MV-4-11 (cell line): ENCODE results near the gene CMIP.
"Not testable (repeated sequence)": the region's sequence is repeated elsewhere in the genome, so short reads cannot be mapped to it uniquely, and the experiment has no call there.

Experiments used
- DNase-seq: peaks from one replicate; lab custom pipeline; 2025; lab: John Stamatoyannopoulos, UW

The CMIP gene

DNA sequence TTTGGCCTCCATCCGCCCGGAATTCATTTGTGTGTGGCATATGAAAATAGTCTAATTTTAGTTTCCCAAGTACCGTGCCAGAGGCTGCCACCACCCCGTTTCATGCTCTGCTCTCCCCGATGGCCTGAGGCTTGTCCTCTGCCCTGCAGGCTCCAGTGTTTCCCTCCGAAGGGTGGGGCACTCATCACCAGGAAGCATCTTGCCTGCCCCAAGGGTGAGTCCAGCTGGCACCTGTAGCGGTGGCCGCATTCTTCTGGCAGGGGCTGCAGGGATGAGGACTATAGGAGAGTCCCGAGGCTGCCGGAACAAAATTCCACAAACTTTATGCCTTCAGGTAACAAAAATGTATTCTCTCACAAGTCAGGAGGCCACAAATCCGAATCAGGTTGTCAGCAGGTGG lies 23.1 kb upstream of the CMIP start:
- DNase-seq, result no peak

DNA sequence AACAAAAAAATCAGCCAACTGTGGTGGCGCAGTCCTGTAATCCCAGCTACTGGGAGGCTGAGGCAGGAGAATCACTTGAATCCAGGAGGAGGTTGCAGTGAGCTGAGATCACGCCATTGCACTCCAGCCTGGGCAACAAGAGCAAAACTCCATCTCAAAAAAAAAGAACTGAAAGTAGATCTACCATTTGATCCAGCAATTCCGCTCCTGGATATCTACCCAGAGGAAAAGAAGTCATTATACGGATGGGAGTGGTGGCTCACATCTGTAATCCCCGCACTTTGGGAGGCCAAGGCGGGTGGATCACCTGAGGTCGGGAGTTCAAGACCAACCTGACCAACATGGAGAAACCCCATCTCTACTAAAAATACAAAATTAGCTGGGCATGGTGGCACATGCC lies 22.5 kb upstream of the CMIP start:
- not testable (repeated sequence) for DNase-seq

DNA sequence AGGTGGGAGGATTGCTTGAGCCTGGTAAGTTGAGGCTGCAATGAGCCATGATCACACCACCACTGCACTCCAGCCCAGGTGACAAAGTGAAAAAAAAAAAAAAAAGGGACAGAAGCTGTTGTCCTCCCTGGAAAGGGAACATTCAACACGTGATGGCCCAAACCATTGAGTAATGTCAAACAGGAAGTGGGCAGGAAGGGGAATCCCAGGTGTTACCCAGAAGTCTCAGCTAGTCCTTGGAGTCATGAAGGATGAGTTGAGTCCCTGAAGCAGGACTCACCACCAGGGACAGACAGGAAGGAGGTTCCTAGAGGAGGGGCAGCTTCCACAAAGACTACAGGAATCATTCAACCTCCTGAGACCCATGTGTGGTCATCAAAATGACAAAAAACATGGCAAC lies 19.8 kb upstream of the CMIP start:
- DNase-seq, result peak; percentile 44

DNA sequence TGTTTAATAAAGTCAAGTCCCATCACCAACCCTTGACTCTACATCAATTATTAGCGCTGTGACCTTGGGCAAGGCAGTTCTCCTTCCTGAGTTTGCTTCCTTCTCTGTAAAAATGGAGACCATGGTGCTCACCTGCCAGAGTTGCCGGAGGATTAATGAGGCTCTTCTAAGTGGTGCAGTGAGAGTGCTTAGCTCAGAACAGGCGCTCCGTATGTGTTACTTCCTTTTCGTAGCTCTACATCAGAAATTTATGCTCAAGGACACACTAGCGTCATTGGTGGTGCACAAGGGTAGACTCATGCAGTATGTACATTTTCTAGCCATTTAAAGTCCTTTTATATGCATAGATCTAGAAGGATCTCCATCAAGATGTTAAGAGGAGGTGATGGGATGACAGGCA lies 17.4 kb upstream of the CMIP start:
- DNase-seq, result no peak

DNA sequence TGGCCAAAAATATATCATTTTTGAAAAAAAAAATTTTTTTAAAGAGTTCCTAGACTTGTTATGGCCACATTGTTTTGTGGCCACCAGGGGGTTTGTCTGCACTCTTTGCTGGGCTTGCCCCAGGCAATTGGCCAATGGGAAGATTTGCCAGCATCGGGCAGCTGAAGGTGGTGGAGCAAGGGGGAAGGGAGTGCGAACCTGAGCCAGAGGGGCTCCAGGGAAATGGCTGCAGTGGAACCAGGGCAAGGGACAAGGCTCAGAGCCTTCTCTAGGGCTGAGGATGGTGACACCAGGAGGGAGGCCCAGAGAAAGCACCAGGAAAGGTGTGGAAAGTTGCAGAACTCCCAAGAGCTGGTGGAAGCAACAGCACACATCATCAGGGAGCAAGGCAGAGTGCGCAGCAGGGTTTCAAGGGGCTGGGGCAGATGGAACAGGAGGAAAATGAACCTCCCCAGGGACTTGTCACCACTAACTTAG lies 15.5 kb upstream of the CMIP start:
- DNase-seq, result peak; percentile 50

DNA sequence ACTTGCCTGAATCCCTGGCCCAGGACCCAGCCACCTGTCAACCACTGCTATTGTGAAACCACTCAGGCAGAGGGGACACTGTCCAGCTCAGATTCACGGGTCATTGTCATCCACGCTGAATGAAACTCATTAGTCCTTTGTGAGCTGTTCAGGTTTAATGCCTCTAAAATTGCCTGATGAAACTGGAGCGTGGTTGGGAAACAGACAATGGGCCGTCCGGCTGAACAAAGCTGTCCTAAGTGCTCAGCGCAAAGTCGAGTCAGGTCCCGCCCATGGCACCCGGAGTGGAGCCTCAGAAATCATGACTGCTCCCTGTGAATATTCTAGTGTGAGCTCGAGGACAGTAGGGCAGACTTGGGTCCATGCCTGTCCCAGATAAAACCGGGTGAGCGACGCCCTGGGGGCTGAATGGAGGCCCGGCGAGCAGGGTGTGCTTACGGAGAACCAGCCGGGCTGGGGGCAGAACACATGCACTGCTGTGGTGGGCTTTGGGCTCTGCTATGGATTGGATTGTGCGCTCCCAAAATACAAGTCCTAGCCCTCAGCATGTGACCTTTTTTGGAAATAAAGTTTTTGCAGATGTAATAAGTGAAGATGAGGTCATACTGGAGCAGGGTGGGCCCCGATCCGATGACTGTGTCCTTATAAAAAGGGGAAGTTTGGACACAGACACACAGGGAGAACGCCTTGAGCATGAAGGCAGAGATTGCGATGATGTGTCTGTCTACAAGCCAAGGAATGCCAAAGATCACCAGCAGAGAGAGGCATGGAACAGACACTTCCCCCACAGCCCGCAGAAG lies 12.9 kb upstream of the CMIP start:
- peak; percentile 84 for DNase-seq

DNA sequence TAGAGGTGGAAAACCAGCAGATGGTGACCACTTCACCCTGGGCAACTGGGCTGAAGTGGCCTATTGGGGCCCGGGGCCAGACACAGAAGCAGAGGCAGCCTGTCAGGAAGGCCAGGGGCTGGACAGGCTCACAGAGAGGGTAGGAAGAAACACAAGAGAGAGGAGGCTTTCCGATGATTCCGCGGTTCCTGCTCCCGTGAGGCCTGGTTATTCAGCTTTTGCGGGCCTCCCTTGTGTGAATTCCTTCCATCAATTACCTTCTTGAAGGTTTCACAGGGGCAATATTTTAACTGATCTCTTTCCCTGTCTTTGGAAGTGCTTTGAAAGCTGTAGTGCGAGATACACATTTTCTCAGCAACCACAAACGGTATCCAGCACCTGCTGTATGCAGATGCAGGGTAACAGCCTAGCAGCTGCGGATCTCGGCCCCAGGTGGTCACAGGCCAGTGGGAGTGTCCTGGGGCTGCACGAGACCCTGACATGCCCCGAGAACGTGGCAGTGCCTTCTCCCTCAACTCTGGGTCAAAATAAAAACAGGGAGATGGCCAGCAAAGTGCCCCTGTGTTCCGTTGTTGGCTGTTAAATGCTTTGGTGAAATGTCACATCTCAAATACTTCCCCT lies 11.6 kb upstream of the CMIP start:
- DNase-seq, result peak; percentile 49

DNA sequence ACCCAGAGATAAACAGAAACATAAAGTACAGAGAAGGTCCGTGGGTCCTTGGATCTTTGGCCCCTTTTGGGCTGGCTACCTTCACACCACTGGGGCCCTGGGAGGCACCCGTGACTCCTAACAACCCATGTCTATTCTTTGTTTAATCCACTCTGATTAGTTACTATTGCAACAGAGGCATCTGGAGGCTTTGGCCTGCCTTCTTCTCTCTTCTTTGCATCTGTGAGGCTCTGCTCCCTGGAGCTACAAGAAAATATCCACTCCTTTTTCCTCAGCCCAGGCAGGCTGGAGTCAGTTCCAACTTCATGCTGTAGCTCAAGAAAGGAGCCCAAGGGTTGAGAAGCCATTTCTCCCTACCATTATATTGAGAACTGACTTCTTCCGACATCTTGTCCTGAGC lies 9.5 kb upstream of the CMIP start:
- peak; percentile 15 for DNase-seq

DNA sequence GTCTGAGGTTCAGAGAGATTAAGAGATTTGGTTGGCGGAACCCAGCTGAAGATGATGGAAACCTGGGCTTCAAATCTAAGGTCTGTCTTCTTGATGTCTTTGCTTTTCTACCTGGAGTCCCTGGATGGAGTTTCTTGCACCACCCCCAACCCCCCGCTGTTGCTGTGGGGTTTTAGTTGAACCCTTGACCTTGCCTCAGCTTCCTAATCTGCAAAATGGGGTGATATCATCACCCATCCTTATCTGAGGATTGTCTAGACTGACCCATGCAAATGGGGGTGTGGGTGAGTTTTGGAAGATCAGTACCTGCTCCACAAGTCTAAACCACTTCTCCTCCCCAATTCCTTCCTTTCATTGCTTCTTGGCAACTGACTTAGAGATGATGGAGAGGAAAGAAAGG lies 9.0 kb upstream of the CMIP start:
- no peak for DNase-seq

DNA sequence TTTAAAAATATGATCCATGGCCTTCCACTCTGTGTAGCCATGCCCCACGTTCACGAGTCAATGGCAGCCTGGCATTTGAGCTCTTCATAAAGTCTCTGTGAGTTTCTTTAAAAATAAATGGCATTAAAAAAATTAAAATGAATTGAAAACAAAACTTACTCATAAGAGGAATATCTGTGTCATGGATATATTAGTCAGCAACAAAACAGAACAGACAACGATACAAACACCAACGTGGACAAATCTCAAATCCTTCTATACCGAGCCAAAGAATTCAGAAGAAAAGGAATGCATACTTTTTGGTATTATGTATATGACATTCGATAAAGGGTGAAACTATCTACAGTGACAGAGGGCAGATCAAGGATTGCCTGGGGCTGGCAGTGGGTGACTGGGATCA lies 8.2 kb upstream of the CMIP start:
- DNase-seq, result no peak

DNA sequence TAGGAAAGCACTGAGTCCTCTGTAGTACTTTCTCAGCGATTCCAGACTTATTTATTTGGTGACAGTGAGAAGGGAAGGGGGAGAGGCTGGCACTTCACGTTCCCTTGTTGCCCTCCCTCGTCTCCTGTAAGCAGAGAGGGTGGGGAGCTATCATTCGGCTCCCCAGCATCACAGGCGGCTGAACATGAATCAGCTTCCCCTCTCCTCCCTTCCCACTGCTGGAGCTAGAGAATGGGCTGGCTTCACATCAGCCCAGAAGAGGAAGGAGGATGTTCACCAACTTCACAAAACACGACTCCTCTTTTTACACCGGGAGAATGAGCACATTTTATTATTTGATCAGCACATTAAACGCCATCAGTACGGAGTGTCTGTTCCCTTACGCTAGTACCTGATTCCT lies 6.7 kb upstream of the CMIP start:
- peak; percentile 58 for DNase-seq

DNA sequence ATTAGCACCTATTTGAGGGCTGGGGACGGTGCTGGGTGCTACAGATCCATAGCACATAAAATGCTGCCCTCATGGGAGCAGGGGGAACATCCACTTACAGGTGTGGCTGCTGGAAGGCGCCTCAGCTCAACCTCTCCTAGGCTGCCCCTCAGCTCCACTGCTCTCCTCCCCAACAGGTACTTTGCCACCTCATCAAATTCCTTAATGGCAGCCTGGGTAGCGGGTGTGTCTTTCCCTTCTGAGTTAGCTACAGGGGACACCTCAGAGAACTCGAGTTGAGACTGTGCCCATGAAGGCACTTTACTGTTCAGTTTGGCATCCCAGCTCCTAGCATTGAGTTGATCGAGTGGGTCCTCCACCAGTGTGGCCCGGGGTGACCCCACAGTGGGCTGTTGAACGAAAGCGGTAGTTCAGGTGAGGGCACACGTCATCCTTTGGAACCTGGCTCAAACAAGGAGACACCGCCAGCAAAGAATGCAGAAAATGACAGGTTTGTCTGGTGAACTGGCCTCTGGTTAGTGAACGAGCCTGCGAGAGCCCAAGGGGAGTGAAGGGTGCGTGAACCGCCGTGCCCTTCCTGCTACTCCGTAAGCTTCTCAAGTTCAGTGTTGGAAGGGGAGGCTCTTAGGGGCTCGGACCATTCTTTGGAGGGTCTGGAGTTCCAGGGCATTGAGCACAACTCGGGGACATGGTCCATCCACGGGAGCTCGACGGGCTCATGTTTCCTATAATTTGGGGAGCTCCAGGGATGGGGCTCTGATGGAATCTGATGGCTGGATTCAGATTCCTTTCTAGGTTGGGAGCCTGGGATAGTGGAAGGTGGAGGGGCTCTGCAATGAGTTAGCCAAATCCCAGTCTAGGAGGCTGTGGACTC lies 3.5 kb upstream of the CMIP start:
- DNase-seq, result no peak

DNA sequence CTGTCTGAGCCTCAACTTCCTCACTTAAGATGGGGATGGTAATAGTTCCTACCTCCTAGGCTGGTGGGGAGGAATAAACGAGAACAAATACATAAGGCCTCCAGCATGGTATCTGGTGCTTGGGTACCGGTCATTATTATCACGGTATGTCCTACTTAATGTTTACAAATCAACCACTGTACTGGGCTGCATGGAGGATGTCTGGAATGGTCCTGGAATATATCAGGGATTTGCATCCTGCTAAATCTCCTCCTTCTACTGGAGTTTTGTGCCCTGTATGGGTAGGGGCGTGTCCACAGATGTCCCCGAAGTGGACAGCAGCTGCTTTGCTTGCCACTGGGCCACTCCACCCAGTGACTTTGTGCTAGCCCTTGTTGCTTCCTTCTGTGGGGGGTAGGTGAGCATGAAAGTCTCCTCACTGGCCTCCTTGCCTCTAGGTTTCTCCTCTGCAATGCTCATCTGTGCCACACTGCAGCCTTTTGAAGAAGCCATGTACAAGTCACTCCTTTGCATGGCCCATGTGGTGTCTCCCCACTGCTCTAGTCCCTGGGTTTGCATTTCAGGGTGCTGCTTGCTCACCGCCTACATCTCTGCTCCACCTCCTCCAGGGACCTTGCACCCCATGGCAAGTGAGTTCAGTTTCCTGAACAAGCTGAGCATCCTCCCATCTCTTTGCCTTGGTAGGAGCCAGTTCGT lies 2.2 kb upstream of the CMIP start:
- no peak for DNase-seq

DNA sequence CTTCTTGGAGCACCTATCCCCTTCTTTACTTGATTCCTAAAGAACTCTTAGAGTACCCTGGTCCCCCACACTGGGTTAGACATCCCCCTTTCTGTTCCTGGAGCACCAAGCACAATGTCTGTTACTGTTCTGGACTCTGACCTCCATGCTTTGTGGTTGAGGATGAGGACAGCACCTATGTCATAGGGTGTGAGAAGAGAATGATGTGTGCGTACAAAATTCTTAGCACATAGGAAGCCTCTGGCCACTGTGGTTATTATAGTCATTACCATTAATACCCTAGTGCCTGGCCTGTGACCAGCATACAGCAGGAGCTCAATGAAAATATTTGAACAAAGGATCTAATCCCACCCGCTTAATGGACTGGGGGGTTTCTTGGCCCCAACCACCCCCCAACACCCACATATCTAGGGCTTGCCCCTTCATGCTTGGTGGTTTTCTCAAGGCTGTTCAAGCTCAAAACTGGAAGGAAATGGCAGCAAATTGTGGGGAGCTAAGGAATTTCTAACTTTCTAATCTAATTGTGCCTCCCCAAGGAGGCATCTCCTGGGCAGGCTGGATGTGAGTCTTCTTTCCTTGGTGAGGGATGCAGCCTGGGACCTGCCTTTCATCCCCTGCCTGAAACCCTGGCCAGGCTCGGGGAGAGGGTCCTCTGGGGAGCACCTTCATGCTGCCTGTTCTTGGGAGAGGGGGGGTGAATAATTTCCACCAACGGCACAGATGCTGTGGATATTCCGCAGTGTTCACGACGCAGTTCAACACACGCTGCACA lies 1.5 kb upstream of the CMIP start:
- DNase-seq, result no peak

DNA sequence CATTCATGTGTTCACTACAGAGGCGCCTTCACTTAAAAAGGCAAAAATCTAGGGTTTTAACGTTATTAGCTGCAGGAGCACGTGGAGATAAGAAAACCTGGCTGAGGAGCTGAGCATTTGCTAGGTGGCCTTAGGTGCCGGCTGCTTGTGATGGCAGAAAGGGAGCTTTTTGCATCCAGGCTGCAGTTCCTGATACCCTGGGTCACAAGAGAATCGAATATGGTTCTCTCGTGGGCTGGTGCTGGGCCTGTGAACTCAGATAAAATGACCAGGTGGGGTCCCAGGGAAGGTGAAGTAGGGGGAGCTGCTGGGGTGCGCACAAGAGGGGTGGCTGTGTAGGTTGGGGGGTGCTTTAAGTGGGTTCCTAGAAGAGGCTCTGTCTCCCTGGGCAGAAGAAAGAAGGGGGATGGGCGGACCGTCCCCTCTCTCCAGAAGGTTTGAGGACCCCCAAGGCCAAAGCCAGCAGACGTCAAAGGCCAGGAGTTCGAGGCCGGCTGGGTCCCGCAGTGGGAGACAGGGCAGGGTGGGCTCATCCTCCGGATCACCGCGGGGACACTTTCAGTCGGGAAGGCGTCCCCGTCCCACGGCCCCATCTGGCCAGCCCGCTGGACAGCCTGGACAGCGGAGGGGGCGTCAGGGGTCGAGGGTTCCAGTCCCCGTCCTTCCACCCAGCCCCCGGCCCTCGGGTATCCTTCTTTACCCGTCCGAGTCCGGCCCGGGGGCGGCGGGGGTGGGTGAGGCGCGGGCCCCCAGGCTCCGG lies 740 bp upstream of the CMIP start:
- no peak for DNase-seq

DNA sequence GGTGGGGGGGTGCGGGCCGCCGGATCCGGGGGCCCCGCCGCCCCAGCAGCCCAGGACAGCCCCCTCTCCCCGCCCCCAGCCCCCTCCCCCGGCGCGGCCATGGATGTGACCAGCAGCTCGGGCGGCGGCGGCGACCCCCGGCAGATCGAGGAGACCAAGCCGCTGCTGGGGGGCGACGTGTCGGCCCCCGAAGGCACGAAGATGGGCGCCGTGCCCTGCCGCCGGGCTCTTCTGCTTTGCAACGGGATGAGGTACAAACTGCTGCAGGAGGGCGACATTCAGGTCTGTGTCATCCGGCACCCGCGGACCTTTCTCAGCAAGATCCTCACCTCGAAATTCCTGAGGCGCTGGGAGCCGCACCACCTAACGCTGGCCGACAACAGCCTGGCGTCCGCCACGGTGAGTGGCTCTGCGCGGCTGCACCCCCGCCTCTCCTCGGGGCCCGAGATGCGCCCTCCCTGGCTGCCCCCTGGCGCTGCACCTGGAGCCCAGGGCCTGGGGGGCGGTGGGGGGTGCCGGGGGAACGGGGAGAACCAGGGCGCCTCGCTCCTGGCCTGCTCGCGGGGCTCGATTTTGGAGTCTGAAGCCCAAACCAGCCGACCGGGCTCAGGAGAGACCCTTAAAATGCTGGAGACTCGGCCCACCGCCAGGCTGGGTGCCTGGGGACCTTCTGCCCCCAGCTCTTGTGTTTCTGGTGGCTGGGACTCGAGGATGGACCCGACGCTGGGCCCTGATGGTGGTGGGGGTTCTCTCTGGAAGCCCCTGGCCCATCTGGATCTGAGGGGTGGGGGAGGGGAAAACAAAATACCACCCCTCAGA lies 744 bp downstream of the CMIP start:
- no peak for DNase-seq

DNA sequence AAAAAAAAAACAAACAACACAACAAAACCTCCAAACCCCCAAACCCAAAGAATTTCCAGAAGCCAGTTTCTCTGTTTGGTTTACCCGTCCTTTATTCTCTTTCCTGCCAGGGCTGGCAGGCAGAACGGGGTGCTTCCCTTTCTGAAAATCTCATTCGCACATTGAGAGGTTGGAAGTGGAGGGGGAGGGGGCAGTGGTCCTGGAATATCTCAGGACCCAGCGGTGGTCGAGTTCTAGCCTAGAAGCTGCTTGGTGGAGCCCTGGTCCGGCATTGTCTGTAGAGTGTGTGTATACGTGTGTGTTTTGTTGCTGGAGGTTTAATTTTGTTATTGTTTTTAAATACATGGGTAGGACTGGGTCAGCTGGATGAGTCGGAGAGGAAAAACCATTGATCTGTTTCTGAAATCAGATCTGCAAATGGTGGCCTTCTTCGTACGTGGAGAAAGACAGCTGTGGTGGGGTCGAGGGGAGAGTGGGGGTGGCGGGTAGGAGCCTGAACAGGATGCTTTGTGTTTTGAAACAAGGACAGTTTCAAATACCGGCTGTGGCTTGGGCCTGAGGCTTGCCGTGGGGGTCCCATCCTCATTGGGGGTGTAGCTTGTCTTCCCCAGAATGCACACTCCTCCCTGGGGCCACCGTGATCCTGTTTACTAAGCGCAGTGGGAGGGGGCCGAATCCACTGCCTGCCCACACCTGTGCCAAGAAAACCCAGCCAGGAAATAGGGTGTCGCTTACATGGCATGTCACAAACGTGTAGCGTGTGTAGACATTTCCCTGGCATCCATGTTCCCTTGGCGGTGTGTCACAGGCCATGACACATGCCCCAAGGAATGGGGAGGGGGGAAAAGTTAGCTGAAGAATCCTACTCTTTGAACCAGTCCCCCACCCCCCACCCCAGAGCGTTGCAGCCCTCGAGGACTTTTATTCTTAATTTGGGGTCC lies 1.6 kb downstream of the CMIP start:
- DNase-seq, result no peak

DNA sequence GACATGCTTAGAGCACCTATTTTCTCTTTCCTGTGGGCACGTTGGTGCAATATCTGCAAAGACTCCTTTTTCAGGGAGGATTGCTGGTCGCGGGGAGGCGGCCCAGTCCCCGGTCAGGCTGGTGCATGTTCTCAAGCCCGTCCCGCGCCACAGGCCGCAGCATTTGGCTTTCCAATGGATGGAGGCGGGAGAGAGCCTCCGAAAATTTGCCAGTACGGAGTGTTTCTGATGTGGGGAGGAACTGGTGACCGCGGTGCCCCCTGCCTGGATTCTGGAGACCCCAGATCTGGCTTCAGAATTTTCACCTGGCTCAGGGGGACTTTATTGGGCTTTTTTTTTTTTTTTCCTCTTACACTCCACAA lies 2.3 kb downstream of the CMIP start:
- DNase-seq, result no peak
